Medulla oblongata (tissue), 1 donor: ENCODE data around the gene ZNF575.
"Not testable (repeated sequence)": the region's sequence is repeated elsewhere in the genome, so short reads cannot be mapped to it uniquely, and the experiment has no call there.

ENCODE experiments used
- DNase-seq: peaks from one replicate; pipeline ENCODE4 v3.0.0-alpha.2; 2015; ENCODE audit errors: extremely low spot score

The ZNF575 gene

GRCh38 chr19:43511324-43511723 is 21.7 kb upstream of the ZNF575 start:
- DNase-seq: no peak

GRCh38 chr19:43512399-43512798 is 20.6 kb upstream of the ZNF575 start:
- not testable (repeated sequence) for DNase-seq

- DNase-seq: no peak
These were observed 14.9 kb upstream of the ZNF575 start for GRCh38 chr19:43518051-43518450.

GRCh38 chr19:43519436-43520088 is 13.4 kb upstream of the ZNF575 start:
- peak; percentile 90 for DNase-seq

- DNase-seq: no peak
These were observed 10.1 kb upstream of the ZNF575 start for GRCh38 chr19:43522929-43523328.

- not testable (repeated sequence) for DNase-seq
These were observed 9.3 kb upstream of the ZNF575 start for GRCh38 chr19:43523696-43524095.

GRCh38 chr19:43524922-43525835 is 7.8 kb upstream of the ZNF575 start:
- DNase-seq: peak; percentile 58

- DNase-seq: no peak
These were observed 6.9 kb upstream of the ZNF575 start for GRCh38 chr19:43525836-43526771.

GRCh38 chr19:43526884-43527859 is 5.8 kb upstream of the ZNF575 start, which contains the start of gene ETHE1:
Gene ETHE1 (minus strand): TSS chr19:43527201. CDS start chr19:43527177, 24 bp downstream.
- peak; percentile 80 for DNase-seq

GRCh38 chr19:43527860-43528622 is 4.9 kb upstream of the ZNF575 start:
- no peak for DNase-seq

- no peak for DNase-seq
These were observed 422 bp upstream of the ZNF575 start for GRCh38 chr19:43532571-43532961.

GRCh38 chr19:43533546-43534304 is 737 bp downstream of the ZNF575 start:
- DNase-seq: peak; percentile 96

GRCh38 chr19:43534305-43534815 is 1.4 kb downstream of the ZNF575 start:
- DNase-seq: no peak

- peak; percentile 76 for DNase-seq
These were observed 2.1 kb downstream of the ZNF575 start for GRCh38 chr19:43534816-43535761.

GRCh38 chr19:43538922-43539321 is 5.9 kb downstream of the ZNF575 start:
- DNase-seq: no peak

GRCh38 chr19:43540381-43540780 is 7.4 kb downstream of the ZNF575 start:
- no peak for DNase-seq

- DNase-seq: no peak
These were observed 9.1 kb downstream of the ZNF575 start for GRCh38 chr19:43541920-43542650.
